Measurements from ENCODE around the gene VPS52. TPM values are rescaled to one million over a fixed set of nuclear protein-coding genes. Genes with fewer than 3 reads are reported as not detected.

The VPS52 gene
- total RNA-seq, 1 donor from 2014 or later = 26.6 TPM

Other genes starting within 250 kb of the VPS52 start
- gene HLA-DPA1, start 198.2 kb downstream of the VPS52 start, total RNA-seq = 3.0 and 10.5 TPM in 2 replicates
- gene HLA-DPB1, start 195.9 kb downstream of the VPS52 start, total RNA-seq = 7.3 and 12.2 TPM in 2 replicates
- under 0.01 and 0.20 TPM in 2 replicates for gene COL11A2, start 79.4 kb downstream of the VPS52 start, total RNA-seq
- 15.5 and 18.3 TPM in 2 replicates for gene RXRB, start 71.2 kb downstream of the VPS52 start, total RNA-seq
- 79.8 and 95.2 TPM in 2 replicates for gene SLC39A7, start 71.0 kb downstream of the VPS52 start, total RNA-seq
- gene HSD17B8, start 67.2 kb downstream of the VPS52 start, total RNA-seq = 7.0 and 8.5 TPM in 2 replicates
- gene RING1, start 63.4 kb downstream of the VPS52 start, total RNA-seq = 14.4 and 22.8 TPM in 2 replicates
- gene RPS18, start 199 bp upstream of the VPS52 start, total RNA-seq = 4,351 and 4,512 TPM in 2 replicates
- 4.1 and 6.5 TPM in 2 replicates for gene B3GALT4, start 5.2 kb upstream of the VPS52 start, total RNA-seq
- 55.4 and 58.5 TPM in 2 replicates for gene WDR46, start 17.4 kb upstream of the VPS52 start, total RNA-seq
- 30.3 and 34.1 TPM in 2 replicates for gene PFDN6, start 17.7 kb upstream of the VPS52 start, total RNA-seq
- 31.8 and 53.0 TPM in 2 replicates for gene RGL2, start 27.1 kb upstream of the VPS52 start, total RNA-seq
- gene TAPBP, start 42.2 kb upstream of the VPS52 start, total RNA-seq = 46.9 and 57.7 TPM in 2 replicates
- gene ZBTB22, start 45.9 kb upstream of the VPS52 start, total RNA-seq = 11.3 and 20.0 TPM in 2 replicates
- gene DAXX, start 51.1 kb upstream of the VPS52 start, total RNA-seq = 29.2 and 35.9 TPM in 2 replicates
- 4.2 and 9.4 TPM in 2 replicates for gene KIFC1, start 119.9 kb upstream of the VPS52 start, total RNA-seq
- gene PHF1, start 139.1 kb upstream of the VPS52 start, total RNA-seq = 5.4 and 9.7 TPM in 2 replicates
- 52.3 and 89.5 TPM in 2 replicates for gene CUTA, start 146.2 kb upstream of the VPS52 start, total RNA-seq
- 1.3 and 1.6 TPM in 2 replicates for gene SYNGAP1, start 148.2 kb upstream of the VPS52 start, total RNA-seq
- gene ZBTB9, start 182.7 kb upstream of the VPS52 start, total RNA-seq = 3.1 and 5.8 TPM in 2 replicates

Measured in lung microvascular endothelial cell (primary cell).